HG03060 (cell line): Measurements from ENCODE around the gene PANK1.
"Not testable (repeated sequence)": the region's sequence is repeated elsewhere in the genome, so short reads cannot be mapped to it uniquely, and the experiment has no call there.

Experiments
- ATAC-seq: cut with Tn5 transposase; IDR thresholded peaks from one replicate; pipeline ENCODE4 v1.9.1; 2021; ENCODE audit warnings: low read depth, moderate number of reproducible peaks; ENCODE audit not compliant: unreplicated experiment

The PANK1 gene

GRCh38 chr10:89576022-89576421 lies 69.0 kb downstream of the PANK1 start:
- no peak for ATAC-seq

DNA sequence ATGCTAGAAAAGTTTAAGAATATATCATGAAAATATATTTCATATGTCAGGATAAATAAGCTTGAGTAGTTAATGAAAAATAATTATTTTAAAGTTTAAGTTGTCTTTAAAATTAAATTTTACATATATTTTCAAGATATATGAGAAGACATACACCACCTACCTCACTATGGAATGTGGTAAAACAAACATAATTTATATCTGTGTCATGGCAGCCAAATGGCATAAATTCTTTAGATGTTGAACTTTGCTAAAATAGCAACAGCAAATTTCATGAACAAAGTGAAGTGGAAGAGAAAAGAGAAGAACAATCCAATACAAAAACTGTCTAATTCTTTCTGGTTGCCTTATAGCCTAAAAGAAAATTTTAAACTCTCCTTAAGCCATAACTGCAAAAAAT lies 70.0 kb downstream of the PANK1 start:
- ATAC-seq, result no peak

GRCh38 chr10:89574368-89574767 lies 70.7 kb downstream of the PANK1 start:
- ATAC-seq, result no peak

- ATAC-seq, result no peak
Measured at GRCh38 chr10:89567576-89568245, 77.3 kb downstream of the PANK1 start.

DNA sequence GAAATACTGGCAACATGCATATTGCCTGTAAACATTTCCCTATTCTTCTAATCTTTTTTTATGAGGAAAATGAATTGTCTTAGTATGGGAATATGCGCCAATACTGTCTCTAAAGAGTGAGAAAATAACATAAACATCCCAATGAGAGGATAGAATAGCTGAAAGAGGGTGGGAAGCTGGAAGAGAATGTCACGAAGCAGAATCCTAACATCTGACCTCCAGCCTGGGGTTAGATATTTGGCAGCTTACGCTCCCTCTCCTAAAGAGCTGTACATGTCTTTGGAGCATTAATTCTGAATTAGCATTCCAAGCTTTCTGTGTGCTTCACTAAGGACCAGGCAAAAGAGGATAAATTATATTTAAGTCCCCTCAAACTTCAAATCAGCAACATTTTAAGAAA lies 78.0 kb downstream of the PANK1 start:
- ATAC-seq, result no peak

- ATAC-seq, result no peak
Measured at GRCh38 chr10:89566095-89566950, 78.7 kb downstream of the PANK1 start.

DNA sequence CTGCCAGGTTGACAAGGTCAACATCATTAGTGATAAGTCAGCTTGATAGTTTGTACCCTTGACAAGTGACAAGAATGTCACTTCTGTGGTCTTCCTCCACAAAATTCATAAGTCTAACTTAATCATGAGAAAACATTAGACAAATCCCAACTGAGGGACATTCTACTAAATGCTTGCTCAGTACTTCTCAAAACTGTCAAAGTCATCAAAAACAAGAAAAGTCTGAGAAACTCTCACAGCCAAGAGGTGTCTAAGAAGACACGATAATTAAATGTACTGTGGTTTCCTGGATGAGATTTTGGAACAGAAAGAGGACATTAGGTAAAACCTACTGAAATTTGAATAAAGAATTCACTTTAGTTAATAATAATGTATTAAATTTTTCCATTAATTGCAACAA lies 79.9 kb downstream of the PANK1 start:
- no peak for ATAC-seq

DNA sequence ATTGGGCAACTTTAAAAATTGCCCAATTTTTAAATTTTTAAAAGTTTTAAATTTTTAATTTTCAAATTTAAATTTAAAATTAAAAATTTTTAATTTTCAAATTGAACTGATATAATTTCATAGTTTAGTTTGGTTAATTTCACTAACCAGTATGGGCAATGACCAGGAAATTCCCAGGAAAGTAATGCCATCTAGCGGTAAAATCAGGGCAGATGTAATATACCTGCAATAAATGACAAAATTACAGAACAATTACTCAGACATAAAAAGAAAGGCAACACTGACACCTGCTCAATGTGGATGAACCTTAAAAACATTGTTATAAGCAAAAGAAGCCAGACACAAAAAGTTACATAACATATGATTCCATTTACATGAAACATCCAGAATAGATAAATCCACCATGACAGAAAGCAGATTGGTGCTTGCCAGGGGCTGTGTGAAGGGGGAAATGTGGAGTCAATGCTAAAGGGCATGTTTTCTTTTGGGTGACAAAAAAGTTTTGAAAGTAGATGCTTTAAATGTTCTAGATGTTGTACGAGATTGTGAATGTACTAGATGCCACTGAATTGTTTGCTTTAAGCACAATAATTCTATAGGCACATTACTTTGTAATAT lies 81.1 kb downstream of the PANK1 start:
- no peak for ATAC-seq

DNA sequence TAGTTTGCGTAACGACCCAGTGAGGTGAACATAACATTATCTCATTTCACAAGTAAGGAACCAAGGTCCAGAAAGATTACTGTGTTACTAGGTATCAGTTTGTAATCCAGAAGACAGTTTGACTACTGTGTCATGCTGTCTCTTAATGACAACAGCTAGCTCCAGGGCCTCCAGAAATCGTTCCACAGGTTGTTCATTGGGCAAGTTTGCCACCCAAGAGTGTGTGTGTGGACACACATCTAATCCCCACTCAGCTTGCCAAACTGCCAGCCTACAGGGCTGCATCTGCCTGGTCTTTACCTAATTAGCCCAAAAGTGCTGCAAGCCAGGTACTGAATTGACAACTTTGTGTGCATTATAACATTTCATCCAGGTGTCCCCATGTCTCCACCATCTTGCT lies 81.7 kb downstream of the PANK1 start:
- ATAC-seq, result no peak

GRCh38 chr10:89556600-89556999 lies 88.4 kb downstream of the PANK1 start:
- ATAC-seq, result no peak

DNA sequence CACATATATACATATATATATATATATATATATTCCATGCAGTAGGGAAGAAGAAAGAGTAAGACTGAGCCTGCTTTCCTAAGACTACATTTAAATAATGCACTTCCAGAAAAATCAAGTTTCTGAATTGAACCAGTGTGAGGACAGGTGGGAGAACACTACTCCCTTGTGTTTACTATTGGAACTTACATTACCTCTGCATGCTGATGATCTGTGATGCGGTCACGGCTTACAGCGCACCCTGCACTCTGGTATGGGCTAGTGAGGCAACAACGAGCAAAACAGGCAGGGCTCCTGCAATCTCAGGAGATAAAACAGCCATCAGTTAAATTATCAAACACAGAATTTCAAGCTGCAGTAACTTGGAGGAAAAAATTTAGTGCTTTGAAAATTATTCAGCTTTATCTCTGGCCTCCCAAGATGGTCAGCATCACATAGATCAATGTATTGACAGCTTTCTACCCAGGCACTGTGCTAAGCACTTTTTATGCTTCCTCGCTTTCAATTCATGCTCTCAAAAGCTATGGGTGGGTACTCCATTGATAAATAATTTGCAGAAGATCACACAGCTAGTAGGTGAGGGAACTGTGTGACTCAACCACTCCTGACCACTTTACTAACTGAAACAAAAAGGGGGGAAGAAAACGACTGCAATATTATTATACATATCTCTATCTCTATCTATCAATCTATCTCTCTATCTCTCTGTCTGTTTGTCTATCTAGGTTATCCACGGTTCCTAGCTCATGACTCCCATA lies 89.2 kb downstream of the PANK1 start:
- ATAC-seq, result no peak

- no peak for ATAC-seq
Measured at GRCh38 chr10:89554433-89554832, 90.6 kb downstream of the PANK1 start.

DNA sequence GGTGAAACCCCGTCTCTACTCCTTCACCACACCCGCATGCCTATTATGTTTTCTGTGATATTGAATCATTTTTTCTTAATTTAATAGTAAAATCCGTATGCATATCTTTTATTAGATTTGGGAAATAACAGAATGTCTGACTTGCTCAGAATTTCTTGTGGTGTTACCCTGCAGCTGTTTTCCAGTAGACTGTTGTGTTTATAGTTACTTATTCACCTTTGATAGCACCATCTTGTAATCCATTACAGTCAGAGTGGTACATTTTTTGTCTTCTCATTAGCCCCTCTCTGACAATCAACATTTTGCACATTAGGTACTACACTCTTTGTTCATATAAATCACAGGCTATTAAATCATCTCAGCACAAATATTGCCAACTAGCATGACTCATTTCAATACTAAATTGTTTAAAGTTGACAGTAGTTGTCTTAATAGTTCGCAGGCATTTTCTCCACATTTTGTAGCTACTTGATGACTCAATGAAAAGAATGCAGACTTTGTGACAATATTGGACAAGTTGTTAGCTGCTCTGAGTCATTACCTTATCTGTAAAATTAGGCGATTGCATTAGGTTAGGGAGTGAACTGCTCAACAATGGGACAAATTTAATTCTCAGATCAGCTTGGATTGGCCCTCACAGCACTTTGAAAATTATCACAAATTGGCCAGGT lies 91.8 kb downstream of the PANK1 start:
- ATAC-seq, result no peak

DNA sequence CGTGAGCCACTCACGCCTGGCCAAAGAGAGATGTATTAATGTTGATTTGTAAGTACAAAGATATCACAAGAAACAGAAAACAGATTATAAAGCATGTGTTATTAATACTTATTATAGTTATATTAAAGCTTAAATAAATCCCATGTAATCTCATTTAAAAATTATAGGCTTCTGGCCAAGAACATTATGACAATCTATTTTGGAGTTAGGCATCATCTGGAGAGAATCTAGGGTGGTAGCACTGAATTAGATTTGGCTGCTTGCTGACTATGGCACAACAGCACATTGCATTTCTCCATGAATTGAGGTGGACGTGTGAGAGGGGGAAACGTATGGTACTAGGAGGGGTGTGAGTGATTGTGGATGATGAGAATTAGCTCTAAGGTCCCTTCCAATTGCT lies 92.8 kb downstream of the PANK1 start:
- no peak for ATAC-seq

DNA sequence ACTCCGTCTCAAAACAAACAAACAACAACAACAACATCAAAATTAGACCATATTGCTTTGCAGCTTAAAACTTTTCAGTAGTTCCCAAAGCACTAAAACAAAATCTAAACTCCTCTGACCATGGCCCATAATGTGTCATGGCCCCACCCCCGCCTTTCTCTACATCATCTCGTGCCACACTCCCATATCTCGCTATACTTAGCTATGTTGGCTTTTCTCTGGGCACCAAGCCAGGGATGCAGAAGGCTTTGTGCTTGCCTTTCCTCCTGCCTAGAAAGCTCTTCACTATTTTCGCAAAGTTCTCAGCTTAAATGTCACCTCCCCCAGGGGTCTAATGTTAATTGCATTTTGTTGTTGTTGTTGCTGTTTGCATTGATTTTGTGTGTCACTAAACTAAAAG lies 94.5 kb downstream of the PANK1 start:
- ATAC-seq, result no peak

- ATAC-seq, result no peak
Measured at GRCh38 chr10:89549510-89549909, 95.5 kb downstream of the PANK1 start.

DNA sequence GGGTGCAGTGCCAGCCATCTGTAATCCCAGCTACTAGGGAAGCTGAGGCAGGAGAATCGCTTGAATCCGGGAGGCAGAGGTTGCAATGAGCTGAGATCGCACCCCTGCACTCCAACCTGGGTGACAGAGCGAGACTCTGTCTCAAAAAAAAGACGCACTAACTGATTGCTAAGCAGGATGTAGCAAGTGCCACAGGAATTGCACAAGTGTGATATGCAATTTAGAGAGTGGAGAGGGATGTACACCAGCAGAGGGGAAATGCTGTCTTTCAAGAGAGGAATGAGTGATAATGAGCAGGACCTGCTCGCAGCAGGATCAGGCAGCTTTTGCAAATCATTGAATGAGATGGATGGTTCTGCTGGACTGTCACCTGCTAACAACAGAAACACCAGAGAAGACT lies 96.4 kb downstream of the PANK1 start:
- no peak for ATAC-seq

DNA sequence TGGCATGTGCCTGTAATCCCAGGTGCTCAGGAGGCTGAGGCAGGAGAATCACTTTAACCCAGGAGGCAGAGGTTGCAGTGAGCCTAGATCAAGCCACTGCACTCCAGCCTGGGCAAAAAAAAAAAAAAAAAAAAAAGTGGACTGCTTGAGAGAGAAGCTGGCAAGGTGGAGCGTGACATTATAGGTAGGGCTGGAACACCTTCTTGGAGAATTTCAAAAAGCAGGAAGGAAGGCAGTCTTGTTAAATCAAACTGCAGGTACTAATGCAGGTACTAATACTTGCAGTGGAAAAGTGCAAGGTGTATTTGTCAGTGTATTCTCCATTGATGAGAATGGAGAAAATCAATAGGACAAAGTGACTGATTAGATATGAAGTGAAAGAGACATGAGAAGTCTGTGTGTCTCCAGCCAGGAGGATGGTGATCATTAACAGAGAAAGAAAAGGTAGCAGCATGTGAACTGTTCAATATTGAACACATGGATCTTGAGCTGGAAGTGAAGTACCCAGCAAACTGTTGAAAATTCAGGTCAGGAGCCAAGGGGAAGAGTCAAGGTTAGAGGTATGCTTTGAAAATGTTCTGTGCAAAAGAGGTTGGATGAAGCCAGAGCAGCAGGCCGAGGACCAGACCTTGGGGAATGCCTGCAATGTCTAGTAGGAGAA lies 97.1 kb downstream of the PANK1 start:
- ATAC-seq, result no peak

DNA sequence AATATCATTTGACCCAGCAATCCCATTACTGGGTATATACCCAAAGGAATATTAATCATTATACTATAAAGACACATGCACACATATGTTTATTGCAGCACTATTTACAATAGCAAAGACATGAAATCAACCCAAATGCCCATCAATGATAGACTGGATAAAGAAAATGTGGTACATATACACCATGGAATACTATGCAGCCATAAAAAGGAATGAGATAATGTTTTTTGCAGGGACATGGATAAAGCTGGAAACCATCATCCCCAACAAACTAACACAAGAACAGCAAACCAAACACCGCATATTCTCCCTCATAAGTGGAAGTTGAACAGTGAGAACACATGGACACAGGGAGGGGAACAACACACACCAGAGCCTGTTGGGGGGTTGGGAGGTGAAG lies 98.4 kb downstream of the PANK1 start:
- not testable (repeated sequence) for ATAC-seq

- no peak for ATAC-seq
Measured at GRCh38 chr10:89543841-89544240, 101.2 kb downstream of the PANK1 start.
